ENCODE results near the gene APOBEC4.
"Not testable (repeated sequence)": the region's sequence is repeated elsewhere in the genome, so short reads cannot be mapped to it uniquely, and the experiment has no call there.

The APOBEC4 gene

GRCh38 chr1:183622013-183622412, 31.1 kb downstream of the APOBEC4 start:
- Histone ChIP-seq H3K36me3 (ENCODE audit: insufficient read depth, low read length) (peaks cover 25% of the 10 kb centered on the region), H3K9ac (ENCODE audit: insufficient read length) (no peak overlapping the region), H3K27ac (no peak overlapping the region; the same call in 1 of the 2 replicates), H3K9me3 (ENCODE audit: low read depth, low read length) (no peaks in the 10 kb centered on the region), H3K4me3 (no peak overlapping the region)
- TF ChIP-seq EZH2 (IDR thresholded peaks at IDR 0.05), result no peak
- TF ChIP-seq FOXP2 (optimal IDR thresholded peaks at IDR 0.05; ENCODE audit: control extremely low read depth, extremely low read length, insufficient read depth), result no peak
- no peak for TF ChIP-seq POLR2AphosphoS5 (IDR thresholded peaks at IDR 0.05; ENCODE audit: borderline replicate concordance, low read depth, low read length)
- no peak for DNase-seq (ENCODE audit: low read depth, low spot score)

GRCh38 chr1:183620311-183620710, 32.8 kb downstream of the APOBEC4 start:
- DNase-seq (ENCODE audit: low read depth, low spot score), result no peak
- Histone ChIP-seq H3K9ac (ENCODE audit: insufficient read length) (no peak overlapping the region), H3K9me3 (ENCODE audit: low read depth, low read length) (no peaks in the 10 kb centered on the region), H3K4me3 (no peak overlapping the region), H3K27ac (no peak overlapping the region), H3K36me3 (ENCODE audit: insufficient read depth, low read length) (peaks cover 8% of the 10 kb centered on the region)
- no peak for TF ChIP-seq FOXP2 (optimal IDR thresholded peaks at IDR 0.05; ENCODE audit: control extremely low read depth, extremely low read length, insufficient read depth)
- no peak for TF ChIP-seq POLR2AphosphoS5 (IDR thresholded peaks at IDR 0.05; ENCODE audit: borderline replicate concordance, low read depth, low read length)
- no peak for TF ChIP-seq EZH2 (IDR thresholded peaks at IDR 0.05)

- DNase-seq (ENCODE audit: low read depth, low spot score), result no peak
- Histone ChIP-seq H3K36me3 (ENCODE audit: insufficient read depth, low read length) (peaks cover 5% of the 10 kb centered on the region), H3K27ac (no peak overlapping the region), H3K4me3 (no peak overlapping the region), H3K9ac (ENCODE audit: insufficient read length) (no peak overlapping the region), H3K9me3 (ENCODE audit: low read depth, low read length) (no peaks in the 10 kb centered on the region)
- TF ChIP-seq POLR2AphosphoS5 (IDR thresholded peaks at IDR 0.05; ENCODE audit: borderline replicate concordance, low read depth, low read length), result no peak
- no peak for TF ChIP-seq EZH2 (IDR thresholded peaks at IDR 0.05)
- TF ChIP-seq FOXP2 (optimal IDR thresholded peaks at IDR 0.05; ENCODE audit: control extremely low read depth, extremely low read length, insufficient read depth), result no peak
These were observed 33.3 kb downstream of the APOBEC4 start for GRCh38 chr1:183619781-183620180.

- DNase-seq (ENCODE audit: low read depth, low spot score); H3K9me3 ChIP-seq (ENCODE audit: low read depth, low read length); H3K9ac ChIP-seq (ENCODE audit: insufficient read length); H3K36me3 ChIP-seq (ENCODE audit: insufficient read depth, low read length); H3K27ac ChIP-seq; H3K4me3 ChIP-seq: not testable (repeated sequence)
These were observed 34.9 kb downstream of the APOBEC4 start for GRCh38 chr1:183618202-183618601.

GRCh38 chr1:183612975-183613374, 40.1 kb downstream of the APOBEC4 start:
- not testable (repeated sequence) for H3K36me3 ChIP-seq (ENCODE audit: insufficient read depth, low read length); H3K9ac ChIP-seq (ENCODE audit: insufficient read length); H3K9me3 ChIP-seq (ENCODE audit: low read depth, low read length); H3K4me3 ChIP-seq; H3K27ac ChIP-seq; DNase-seq (ENCODE audit: low read depth, low spot score)

GRCh38 chr1:183612407-183612806, 40.7 kb downstream of the APOBEC4 start:
- Histone ChIP-seq H3K4me3 (no peak overlapping the region), H3K9me3 (ENCODE audit: low read depth, low read length) (no peaks in the 10 kb centered on the region), H3K9ac (ENCODE audit: insufficient read length) (no peak overlapping the region), H3K36me3 (ENCODE audit: insufficient read depth, low read length) (no peaks in the 10 kb centered on the region), H3K27ac (no peak overlapping the region)
- DNase-seq (ENCODE audit: low read depth, low spot score), result no peak
- TF ChIP-seq EZH2 (IDR thresholded peaks at IDR 0.05) (no peak), FOXP2 (optimal IDR thresholded peaks at IDR 0.05; ENCODE audit: control extremely low read depth, extremely low read length, insufficient read depth) (no peak), POLR2AphosphoS5 (IDR thresholded peaks at IDR 0.05; ENCODE audit: borderline replicate concordance, low read depth, low read length) (no peak)

GRCh38 chr1:183611021-183611420, 42.1 kb downstream of the APOBEC4 start:
- Histone ChIP-seq H3K9ac (ENCODE audit: insufficient read length) (no peak overlapping the region), H3K4me3 (no peak overlapping the region), H3K27ac (no peak overlapping the region), H3K9me3 (ENCODE audit: low read depth, low read length) (no peaks in the 10 kb centered on the region), H3K36me3 (ENCODE audit: insufficient read depth, low read length) (no peaks in the 10 kb centered on the region)
- TF ChIP-seq FOXP2 (optimal IDR thresholded peaks at IDR 0.05; ENCODE audit: control extremely low read depth, extremely low read length, insufficient read depth), result no peak
- TF ChIP-seq EZH2 (IDR thresholded peaks at IDR 0.05), result no peak
- TF ChIP-seq POLR2AphosphoS5 (IDR thresholded peaks at IDR 0.05; ENCODE audit: borderline replicate concordance, low read depth, low read length), result no peak
- no peak for DNase-seq (ENCODE audit: low read depth, low spot score)

GRCh38 chr1:183609759-183610452, 43.2 kb downstream of the APOBEC4 start:
- Histone ChIP-seq H3K27ac (no peak overlapping the region), H3K4me3 (no peak overlapping the region)
- DNase-seq (ENCODE audit: low read depth, low spot score), result no peak

GRCh38 chr1:183609313-183609712, 43.8 kb downstream of the APOBEC4 start:
- Histone ChIP-seq H3K4me3 (no peak overlapping the region), H3K9me3 (ENCODE audit: low read depth, low read length) (no peaks in the 10 kb centered on the region), H3K36me3 (ENCODE audit: insufficient read depth, low read length) (no peaks in the 10 kb centered on the region), H3K9ac (ENCODE audit: insufficient read length) (no peak overlapping the region), H3K27ac (no peak overlapping the region)
- TF ChIP-seq POLR2AphosphoS5 (IDR thresholded peaks at IDR 0.05; ENCODE audit: borderline replicate concordance, low read depth, low read length) (no peak), FOXP2 (optimal IDR thresholded peaks at IDR 0.05; ENCODE audit: control extremely low read depth, extremely low read length, insufficient read depth) (no peak), EZH2 (IDR thresholded peaks at IDR 0.05) (no peak)
- DNase-seq (ENCODE audit: low read depth, low spot score), result no peak

More at GRCh38 chr1:183609759-183610452, 43.2 kb downstream of the APOBEC4 start:
- Histone ChIP-seq H3K9ac (ENCODE audit: insufficient read length) (no peak overlapping the region), H3K36me3 (ENCODE audit: insufficient read depth, low read length) (no peaks in the 10 kb centered on the region), H3K9me3 (ENCODE audit: low read depth, low read length) (no peaks in the 10 kb centered on the region)
- TF ChIP-seq EZH2 (IDR thresholded peaks at IDR 0.05) (no peak), FOXP2 (optimal IDR thresholded peaks at IDR 0.05; ENCODE audit: control extremely low read depth, extremely low read length, insufficient read depth) (no peak), POLR2AphosphoS5 (IDR thresholded peaks at IDR 0.05; ENCODE audit: borderline replicate concordance, low read depth, low read length) (no peak)

Measured in SK-N-MC (cell line).